Spleen (tissue), 11 donors: ENCODE results near the gene PFKM. TPM values are rescaled to one million over a fixed set of nuclear protein-coding genes. Genes with fewer than 3 reads are reported as not detected.
"Not testable (repeated sequence)": the region's sequence is repeated elsewhere in the genome, so short reads cannot be mapped to it uniquely, and the experiment has no call there.

Experiments used
- DNase-seq: peaks from one replicate; pipeline ENCODE4 v3.0.0-alpha.2; 2020
- H3K27ac ChIP-seq, 8 donors: fragments of 200-600 bp; sonication (generic) in 7 of 8; 1 replicate in 4 of 8; 2 replicates in 4 of 8; pipeline versions ENCODE4 v1.5.0 to v1.8.0; 2016 to 2021; ENCODE audit warnings: inconsistent platforms in 4 of 8, mild to moderate bottlenecking in 4 of 8, moderate library complexity in 1 of 8
- H3K27me3 ChIP-seq, 7 donors: fragments of 200-600 bp; sonication (generic) in 6 of 7; replicated peaks in 1 of 7; 1 replicate in 4 of 7; 2 replicates in 3 of 7; pipeline versions ENCODE4 v1.5.0 to v1.8.0; 2016 to 2021; ENCODE audit warnings: inconsistent platforms in 3 of 7, mild to moderate bottlenecking in 1 of 7
- H3K36me3 ChIP-seq, 6 donors: fragments of 200-600 bp; sonication (generic) in 5 of 6; 1 replicate in 4 of 6; 2 replicates in 2 of 6; pipeline versions ENCODE4 v1.5.0 to v1.8.0; 2016 to 2021; ENCODE audit warnings: inconsistent platforms in 2 of 6
- H3K4me1 ChIP-seq, 6 donors: fragments of 200-600 bp; sonication (generic) in 5 of 6; 1 replicate in 3 of 6; 2 replicates in 3 of 6; pipeline versions ENCODE4 v1.5.0 to v1.8.0; 2016 to 2021; ENCODE audit warnings: inconsistent platforms in 3 of 6
- H3K4me3 ChIP-seq, 8 donors: fragments of 200-600 bp; sonication (generic) in 7 of 8; 1 replicate in 4 of 8; 2 replicates in 4 of 8; pipeline versions ENCODE4 v1.5.0 to v1.8.0; 2016 to 2021; ENCODE audit warnings: inconsistent platforms in 4 of 8, mild to moderate bottlenecking in 4 of 8, moderate library complexity in 2 of 8
- H3K9me3 ChIP-seq, 8 donors: fragments of 200-600 bp; sonication (generic) in 7 of 8; 1 replicate in 4 of 8; 2 replicates in 4 of 8; pipeline versions ENCODE4 v1.5.0 to v1.8.0; 2016 to 2021; ENCODE audit warnings: inconsistent platforms in 4 of 8
- POLR2A ChIP-seq, 3 donors: fragments of 450-650 bp; IDR thresholded peaks; one replicate each; pipeline ENCODE4 v1.5.1; 2017; ENCODE audit warnings: antibody characterized with exemption in 3 of 3, mild to moderate bottlenecking in 1 of 3
- POLR2AphosphoS5 ChIP-seq, 3 donors: sonication (generic); formaldehyde crosslinking; IDR thresholded peaks; one replicate each; pipeline ENCODE4 v1.5.1; 2017; ENCODE audit warnings: antibody characterized with exemption in 3 of 3
- WGBS, 5 donors: extraction: QIAGEN DNeasy Blood & Tissue Kit in 3 of 5; methylation state at CpG; one replicate each; pipeline versions ENCODE4 v1.1.5 to v1.1.7; 2013 to 2018; 5-methylcytosine and 5-hydroxymethylcytosine counted together
- intact Hi-C: fragments of 100-400 bp; cut with DNase I; formaldehyde crosslinking; loops from one replicate; pipeline ENCODE4 v1.15.0; 2023; ENCODE audit warnings: low total_unique reads
- polyA plus RNA-seq, 3 donors: library from polyadenylated mRNA; stranded (reverse); fragments of 200-250 nt; gene quantifications; one replicate each; pipeline ENCODE4 v1.2.1, GENCODE V29; 2013
- total RNA-seq, 7 donors: library from RNA; depleted of rRNA in 3 of 7; stranded (reverse); fragments of >200 nt in 3 of 7; fragmentation: NEBNext Ultra II Directional in 4 of 7; extraction: Animal tissue kit (Norgen Biotek cat#: 25700) in 4 of 7; gene quantifications; one replicate each; pipeline versions ENCODE4 v1.1.0 to v1.2.1, GENCODE V29; 2016 to 2021
- TF ChIP-seq, protein P1 (sequence below), 11 experiments: fragments of 200-600 bp in 7 of 11; fragments of 450-650 bp in 4 of 11; sonication (generic) in 4 of 11; IDR thresholded peaks in 8 of 11; conservative IDR thresholded peaks in 3 of 11; 1 replicate in 7 of 11; 2 replicates in 4 of 11; pipeline versions ENCODE4 v1.4.0 to v1.8.0; 2016 to 2021; ENCODE audit warnings: antibody characterized with exemption in 11 of 11, inconsistent platforms in 4 of 11, mild to moderate bottlenecking in 1 of 11
- donor health status: healthy with polysubstance abuse.
- donor health status: DM: no; HTN: no; CAD: no; lungs with moderate emphysema.
- donor health status: DM: no; HTN: no; CAD: no.
- donor health status: Bipolar disorder and iron deficiency.
- donor health status: healthy.
- donor health status: DM: no; HTN: no; CAD: no.
- donor health status: DM: yes; HTN: yes; CAD: no.

PFKM gene
- total and polyA plus RNA-seq, 10 donors: 13.6 to 52.5 (median 30.7) TPM

DNA sequence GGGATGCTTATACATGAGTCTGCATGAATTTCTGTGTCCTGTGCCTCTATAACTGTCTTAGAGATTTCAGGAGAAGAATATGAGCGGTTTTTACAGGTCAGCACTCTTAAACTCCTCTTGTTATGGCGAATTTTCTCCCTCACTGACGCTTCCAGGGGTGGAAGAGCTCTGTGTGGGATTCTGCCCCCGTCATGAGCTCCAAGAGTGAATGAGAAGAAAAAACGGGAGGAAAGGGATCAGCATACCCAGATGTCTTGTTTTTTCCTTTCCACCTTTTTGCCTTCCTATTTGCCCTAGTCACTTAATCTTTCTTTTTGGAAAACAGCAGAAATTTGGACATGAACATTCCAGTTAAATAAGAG is 651 bp downstream of the PFKM start:
- DNase-seq: no peak
- Histone ChIP-seq H3K27me3 (no peaks in the 10 kb centered on the region), H3K4me1 (peaks cover 5 to 28% (median 13%) of the 10 kb centered on the region in 6 donors), H3K4me3 (peak overlapping the region; percentile 42 to 89 (median 70)), H3K36me3 (peaks cover 0 to 23% (median 5%) of the 10 kb centered on the region in 6 donors), H3K9me3 (no peaks in the 10 kb centered on the region), H3K27ac (peak overlapping the region in 6 of 8 donors; percentile 8 to 72 (median 62))
- intact Hi-C loops: no loop called here
- WGBS, 5 donors: 15 to 28% (median 22%) methylated on average over 5 of the region's 5 CpGs
- TF ChIP-seq, protein P1, sequence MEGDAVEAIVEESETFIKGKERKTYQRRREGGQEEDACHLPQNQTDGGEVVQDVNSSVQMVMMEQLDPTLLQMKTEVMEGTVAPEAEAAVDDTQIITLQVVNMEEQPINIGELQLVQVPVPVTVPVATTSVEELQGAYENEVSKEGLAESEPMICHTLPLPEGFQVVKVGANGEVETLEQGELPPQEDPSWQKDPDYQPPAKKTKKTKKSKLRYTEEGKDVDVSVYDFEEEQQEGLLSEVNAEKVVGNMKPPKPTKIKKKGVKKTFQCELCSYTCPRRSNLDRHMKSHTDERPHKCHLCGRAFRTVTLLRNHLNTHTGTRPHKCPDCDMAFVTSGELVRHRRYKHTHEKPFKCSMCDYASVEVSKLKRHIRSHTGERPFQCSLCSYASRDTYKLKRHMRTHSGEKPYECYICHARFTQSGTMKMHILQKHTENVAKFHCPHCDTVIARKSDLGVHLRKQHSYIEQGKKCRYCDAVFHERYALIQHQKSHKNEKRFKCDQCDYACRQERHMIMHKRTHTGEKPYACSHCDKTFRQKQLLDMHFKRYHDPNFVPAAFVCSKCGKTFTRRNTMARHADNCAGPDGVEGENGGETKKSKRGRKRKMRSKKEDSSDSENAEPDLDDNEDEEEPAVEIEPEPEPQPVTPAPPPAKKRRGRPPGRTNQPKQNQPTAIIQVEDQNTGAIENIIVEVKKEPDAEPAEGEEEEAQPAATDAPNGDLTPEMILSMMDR (IDR thresholded peaks at IDR 0.05 in 8 of 11, conservative IDR thresholded peaks at IDR 0.05 in 3 of 11): no peak
- TF ChIP-seq POLR2AphosphoS5 (IDR thresholded peaks at IDR 0.05): no peak
- no peak for TF ChIP-seq POLR2A (IDR thresholded peaks at IDR 0.05)

DNA sequence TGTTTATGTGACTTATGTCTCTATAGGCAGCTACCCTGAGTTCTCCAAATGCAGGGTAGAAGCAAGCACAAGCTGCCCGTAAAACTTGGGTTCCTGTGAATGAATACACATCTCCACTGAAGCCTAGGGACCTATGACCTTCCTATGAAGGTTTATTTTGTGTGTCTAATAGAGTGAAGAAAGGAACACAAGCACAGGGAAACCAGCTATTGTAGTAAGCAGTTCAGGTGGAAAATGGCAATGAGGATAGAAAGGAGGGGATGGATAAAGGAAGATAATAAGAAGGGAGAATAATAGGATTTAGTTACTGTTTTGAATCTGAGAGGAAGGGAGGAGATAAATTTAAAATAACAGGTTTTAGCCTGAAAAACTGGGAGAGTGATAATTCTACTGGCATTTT is 2.4 kb downstream of the PFKM start:
- DNase-seq: no peak
- no peaks in the 10 kb centered on the region for H3K27me3 ChIP-seq
- intact Hi-C loops: no loop called here
- TF ChIP-seq POLR2AphosphoS5 (IDR thresholded peaks at IDR 0.05) (no peak), POLR2A (IDR thresholded peaks at IDR 0.05) (no peak)
- TF ChIP-seq, protein P1 (IDR thresholded peaks at IDR 0.05 in 8 of 11, conservative IDR thresholded peaks at IDR 0.05 in 3 of 11): no peak
- peaks cover 5 to 28% (median 13%) of the 10 kb centered on the region in 6 donors for H3K4me1 ChIP-seq
- peaks cover 0 to 41% (median 8%) of the 10 kb centered on the region in 6 donors for H3K36me3 ChIP-seq
- whole genome bisulfite sequencing, 5 donors: 82 to 100% (median 96%) methylated on average over 1 of the region's 1 CpG
- H3K9me3 ChIP-seq: no peaks in the 10 kb centered on the region
- H3K4me3 ChIP-seq: no peak overlapping the region
- no peak overlapping the region for H3K27ac ChIP-seq

DNA sequence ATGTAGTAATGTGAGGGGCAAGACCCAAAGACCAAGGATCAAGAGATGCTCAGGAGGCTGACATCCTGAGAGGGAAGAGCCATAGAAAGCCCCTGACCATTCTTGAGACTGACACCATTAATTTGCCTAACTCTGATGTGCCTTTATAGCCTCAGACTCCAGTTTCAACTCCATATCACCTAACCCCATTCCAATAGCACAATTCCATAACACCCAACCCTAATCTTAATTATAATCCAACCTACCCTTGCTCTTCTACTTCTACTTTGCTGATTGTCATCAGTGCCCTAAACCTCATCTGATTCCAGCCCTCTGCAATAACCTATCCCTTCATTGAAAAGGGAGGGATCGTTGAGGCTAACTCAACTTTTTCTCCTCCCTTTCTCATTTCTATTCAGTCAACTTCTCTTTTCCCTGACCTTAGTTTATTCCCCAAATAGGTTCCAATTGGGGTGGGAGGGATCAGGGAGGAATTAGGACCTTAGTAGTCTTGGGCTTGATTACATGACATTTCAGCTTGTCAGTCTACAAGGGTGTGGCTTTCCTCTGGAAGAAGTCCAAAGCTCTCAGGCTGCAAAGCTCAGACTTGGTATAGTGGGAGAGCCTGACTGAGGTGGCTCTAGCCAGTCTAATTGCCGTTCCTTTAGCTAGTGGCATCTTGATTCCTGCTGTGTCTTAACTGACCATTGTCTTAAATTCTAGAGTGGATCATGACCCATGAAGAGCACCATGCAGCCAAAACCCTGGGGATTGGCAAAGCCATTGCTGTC is 3.1 kb downstream of the PFKM start:
- H3K36me3 ChIP-seq: peaks cover 0 to 48% (median 10%) of the 10 kb centered on the region in 6 donors
- no peak overlapping the region for H3K27ac ChIP-seq
- no peaks in the 10 kb centered on the region for H3K27me3 ChIP-seq
- no peak overlapping the region for H3K4me3 ChIP-seq
- peaks cover 5 to 28% (median 13%) of the 10 kb centered on the region in 6 donors for H3K4me1 ChIP-seq
- intact Hi-C loops: no loop called here
- no peaks in the 10 kb centered on the region for H3K9me3 ChIP-seq
- WGBS, 5 donors: 85 to 99% (median 89%) methylated on average over 2 of the region's 2 CpGs
- DNase-seq: no peak
- TF ChIP-seq POLR2A (IDR thresholded peaks at IDR 0.05) (no peak), POLR2AphosphoS5 (IDR thresholded peaks at IDR 0.05) (no peak)
- TF ChIP-seq, protein P1 (IDR thresholded peaks at IDR 0.05 in 8 of 11, conservative IDR thresholded peaks at IDR 0.05 in 3 of 11): no peak

DNA sequence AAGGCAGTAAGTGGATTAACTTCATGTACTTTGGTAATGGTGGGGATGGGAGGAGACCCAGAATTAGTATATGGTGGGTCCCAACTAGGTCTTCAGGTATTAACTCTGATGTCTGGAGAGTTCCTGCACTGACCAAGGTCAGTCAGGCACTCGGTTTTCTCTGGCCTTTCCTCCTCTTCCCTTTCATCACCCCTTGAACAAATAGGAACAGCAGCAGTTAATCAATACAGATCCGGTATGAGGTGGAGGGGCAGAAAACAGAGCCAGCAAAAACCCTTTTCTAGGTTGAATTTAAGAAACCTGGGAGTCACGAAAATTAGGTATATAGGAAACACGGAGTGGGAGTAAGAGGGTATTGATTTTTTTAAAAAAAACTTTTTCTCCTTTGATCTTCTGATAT is 4.0 kb downstream of the PFKM start:
- no peak for TF ChIP-seq POLR2AphosphoS5 (IDR thresholded peaks at IDR 0.05)
- TF ChIP-seq, protein P1 (IDR thresholded peaks at IDR 0.05 in 8 of 11, conservative IDR thresholded peaks at IDR 0.05 in 3 of 11): no peak
- TF ChIP-seq POLR2A (IDR thresholded peaks at IDR 0.05): no peak
- H3K4me3 ChIP-seq: no peak overlapping the region
- no peaks in the 10 kb centered on the region for H3K27me3 ChIP-seq
- H3K27ac ChIP-seq: no peak overlapping the region
- H3K4me1 ChIP-seq: peaks cover 5 to 28% (median 13%) of the 10 kb centered on the region in 6 donors
- intact Hi-C loops: no loop called here
- WGBS, 5 donors: 85 to 94% (median 86%) methylated on average over 4 of the region's 4 CpGs
- no peaks in the 10 kb centered on the region for H3K9me3 ChIP-seq
- DNase-seq: no peak
- peaks cover 0 to 57% (median 12%) of the 10 kb centered on the region in 6 donors for H3K36me3 ChIP-seq

DNA sequence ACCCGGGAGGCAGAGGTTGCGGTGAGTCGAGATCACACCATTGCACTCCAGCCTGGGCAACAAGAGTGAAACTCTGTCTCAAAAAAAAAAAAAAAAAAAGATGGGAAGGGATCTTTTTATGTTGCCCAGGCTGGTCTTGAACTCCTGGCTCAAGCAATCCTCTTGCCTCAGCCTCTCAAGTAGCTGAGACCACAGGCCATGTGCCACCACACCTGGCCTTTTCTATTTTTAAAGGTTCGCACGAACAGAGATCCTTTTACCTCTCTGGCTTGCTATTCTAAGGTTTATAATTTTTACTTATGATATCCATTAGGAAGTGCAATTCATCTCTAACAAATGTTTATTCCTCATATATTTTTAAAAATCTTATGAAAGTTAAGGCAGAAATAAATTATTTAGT is 6.4 kb downstream of the PFKM start:
- H3K9me3 ChIP-seq, H3K4me1 ChIP-seq, intact Hi-C loops, H3K27ac ChIP-seq, DNase-seq, H3K4me3 ChIP-seq, H3K27me3 ChIP-seq: not testable (repeated sequence)
- H3K36me3 ChIP-seq: peaks cover 0 to 77% (median 15%) of the 10 kb centered on the region in 6 donors
- 85 to 98% (median 95%) methylated on average over 2 to 5 of the region's 5 CpGs for WGBS, 5 donors
